ENCODE measurements around the gene C1orf174.

Gene C1orf174

DNA sequence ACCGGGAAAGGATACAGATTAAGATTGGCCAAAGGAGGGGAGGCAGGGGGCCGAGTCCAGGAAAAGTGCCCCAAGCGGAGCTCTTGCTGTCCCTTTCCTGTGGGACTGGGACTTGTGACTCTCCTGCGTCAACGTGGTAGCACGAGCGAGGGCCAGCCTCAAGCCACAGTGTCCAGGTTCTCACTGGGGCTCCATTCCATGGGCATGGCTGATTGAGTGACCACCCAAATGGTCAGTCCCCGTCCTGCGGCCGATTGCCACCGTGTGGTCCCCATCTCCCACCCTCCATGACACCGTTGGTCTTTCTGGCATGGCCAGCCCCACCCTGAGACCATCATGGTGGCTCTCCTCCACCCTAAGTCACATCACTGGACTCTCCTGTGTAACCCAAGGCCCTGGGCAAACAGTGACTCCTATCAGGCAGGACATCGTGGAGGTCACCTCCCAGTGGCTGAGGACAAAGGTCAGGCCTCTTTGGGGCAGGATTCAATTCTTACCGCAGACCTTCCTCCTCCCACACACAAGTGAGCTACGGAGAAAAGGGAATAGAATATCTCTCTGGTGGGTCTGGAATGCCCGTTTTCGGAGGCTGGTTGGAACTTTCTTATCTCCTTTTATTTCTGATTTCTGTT, 8.9 kb upstream of the C1orf174 start:
- TF ChIP-seq, protein P1, sequence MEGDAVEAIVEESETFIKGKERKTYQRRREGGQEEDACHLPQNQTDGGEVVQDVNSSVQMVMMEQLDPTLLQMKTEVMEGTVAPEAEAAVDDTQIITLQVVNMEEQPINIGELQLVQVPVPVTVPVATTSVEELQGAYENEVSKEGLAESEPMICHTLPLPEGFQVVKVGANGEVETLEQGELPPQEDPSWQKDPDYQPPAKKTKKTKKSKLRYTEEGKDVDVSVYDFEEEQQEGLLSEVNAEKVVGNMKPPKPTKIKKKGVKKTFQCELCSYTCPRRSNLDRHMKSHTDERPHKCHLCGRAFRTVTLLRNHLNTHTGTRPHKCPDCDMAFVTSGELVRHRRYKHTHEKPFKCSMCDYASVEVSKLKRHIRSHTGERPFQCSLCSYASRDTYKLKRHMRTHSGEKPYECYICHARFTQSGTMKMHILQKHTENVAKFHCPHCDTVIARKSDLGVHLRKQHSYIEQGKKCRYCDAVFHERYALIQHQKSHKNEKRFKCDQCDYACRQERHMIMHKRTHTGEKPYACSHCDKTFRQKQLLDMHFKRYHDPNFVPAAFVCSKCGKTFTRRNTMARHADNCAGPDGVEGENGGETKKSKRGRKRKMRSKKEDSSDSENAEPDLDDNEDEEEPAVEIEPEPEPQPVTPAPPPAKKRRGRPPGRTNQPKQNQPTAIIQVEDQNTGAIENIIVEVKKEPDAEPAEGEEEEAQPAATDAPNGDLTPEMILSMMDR (conservative IDR thresholded peaks at IDR 0.05; ENCODE audit: low read depth, low read length): no peak
- H3K9ac ChIP-seq: no peak overlapping the region
- H4K20me1 ChIP-seq (ENCODE audit: insufficient read depth): no peaks in the 10 kb centered on the region
- no peaks in the 10 kb centered on the region for H3K4me1 ChIP-seq (ENCODE audit: low read depth, poor library complexity, severe bottlenecking)
- H3K36me3 ChIP-seq (ENCODE audit: insufficient read depth): no peaks in the 10 kb centered on the region
- H3K4me2 ChIP-seq: no peak overlapping the region
- no peaks in the 10 kb centered on the region for H3K79me2 ChIP-seq (ENCODE audit: insufficient read depth, low read depth)
- no peak overlapping the region for H3K27ac ChIP-seq
- H3K27me3 ChIP-seq (ENCODE audit: insufficient read depth, low read depth): peaks cover 2% of the 10 kb centered on the region; the same call in 1 of the 2 replicates
- H3K4me3 ChIP-seq (IDR thresholded peaks at IDR 0.05; ENCODE audit: insufficient read depth, low read depth, low read length): no peak overlapping the region
- H2AFZ ChIP-seq (ENCODE audit: low read depth): no peak overlapping the region

DNA sequence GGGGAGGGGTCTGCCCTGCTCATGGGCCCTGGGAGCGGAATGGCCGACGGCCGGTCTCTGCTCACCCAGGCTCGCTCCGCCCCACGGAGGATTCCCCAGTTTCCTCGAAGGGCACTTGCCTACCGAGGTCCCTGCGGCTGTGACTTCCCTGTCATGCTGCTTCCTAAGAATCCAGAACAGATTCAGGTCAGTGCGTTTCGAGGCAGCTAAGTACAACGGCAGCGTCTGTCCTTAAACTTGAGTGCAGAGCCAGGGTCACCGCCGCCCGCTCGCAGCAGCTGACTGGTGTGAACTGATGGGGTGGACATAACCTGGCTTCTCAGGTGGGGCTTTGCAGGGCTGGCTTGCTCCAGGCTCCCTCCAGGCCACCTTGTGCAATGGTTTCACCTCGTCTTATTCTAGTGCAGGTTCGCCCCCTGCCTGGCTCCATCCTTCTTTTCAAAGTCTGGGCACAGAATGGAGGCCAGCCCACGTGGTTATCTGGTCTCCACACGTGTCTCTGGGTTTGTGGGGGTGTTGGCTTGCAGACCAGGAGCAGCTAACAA, 7.6 kb upstream of the C1orf174 start:
- H3K4me3 ChIP-seq (IDR thresholded peaks at IDR 0.05; ENCODE audit: insufficient read depth, low read depth, low read length): no peak overlapping the region
- no peaks in the 10 kb centered on the region for H4K20me1 ChIP-seq (ENCODE audit: insufficient read depth)
- no peak overlapping the region for H2AFZ ChIP-seq (ENCODE audit: low read depth)
- no peaks in the 10 kb centered on the region for H3K36me3 ChIP-seq (ENCODE audit: insufficient read depth)
- peaks cover 2% of the 10 kb centered on the region; the same call in 1 of the 2 replicates for H3K27me3 ChIP-seq (ENCODE audit: insufficient read depth, low read depth)
- TF ChIP-seq, protein P1 (conservative IDR thresholded peaks at IDR 0.05; ENCODE audit: low read depth, low read length): no peak
- no peaks in the 10 kb centered on the region for H3K4me1 ChIP-seq (ENCODE audit: low read depth, poor library complexity, severe bottlenecking)
- no peak overlapping the region for H3K4me2 ChIP-seq
- no peaks in the 10 kb centered on the region for H3K79me2 ChIP-seq (ENCODE audit: insufficient read depth, low read depth)
- no peak overlapping the region for H3K9ac ChIP-seq
- no peak overlapping the region for H3K27ac ChIP-seq

DNA sequence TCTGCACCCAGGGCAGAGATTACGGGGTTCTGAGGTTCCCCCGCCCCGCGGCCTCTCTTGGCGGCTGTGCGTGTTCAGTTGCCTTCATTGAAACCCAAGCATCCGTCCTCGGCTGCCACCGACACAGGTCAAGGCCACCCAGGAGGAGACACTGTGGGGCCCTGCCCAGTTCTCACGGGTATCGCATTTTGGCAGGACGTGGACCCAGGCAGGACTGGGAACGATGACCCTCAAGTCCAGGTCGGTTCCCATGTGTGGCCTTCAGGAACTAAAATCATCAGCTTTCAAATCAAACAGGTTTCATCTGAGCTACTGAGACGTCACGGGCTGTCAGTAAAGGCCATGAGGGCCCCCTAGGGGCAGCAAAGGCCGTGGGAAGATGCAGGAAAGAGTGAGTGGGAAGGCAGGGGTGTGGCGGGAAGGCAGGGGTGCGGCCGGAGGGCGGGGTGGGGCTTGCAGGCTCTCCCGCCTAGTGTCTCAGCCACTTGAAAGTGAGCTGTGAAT, 7.0 kb upstream of the C1orf174 start:
- Histone ChIP-seq H4K20me1 (ENCODE audit: insufficient read depth) (no peaks in the 10 kb centered on the region), H3K4me2 (no peak overlapping the region), H3K9ac (no peak overlapping the region), H3K4me3 (IDR thresholded peaks at IDR 0.05; ENCODE audit: insufficient read depth, low read depth, low read length) (no peak overlapping the region), H3K79me2 (ENCODE audit: insufficient read depth, low read depth) (no peaks in the 10 kb centered on the region), H3K27ac (no peak overlapping the region), H3K4me1 (ENCODE audit: low read depth, poor library complexity, severe bottlenecking) (no peaks in the 10 kb centered on the region), H3K36me3 (ENCODE audit: insufficient read depth) (no peaks in the 10 kb centered on the region), H3K27me3 (ENCODE audit: insufficient read depth, low read depth) (peaks cover 2% of the 10 kb centered on the region; the same call in 1 of the 2 replicates), H2AFZ (ENCODE audit: low read depth) (no peak overlapping the region)
- TF ChIP-seq, protein P1 (conservative IDR thresholded peaks at IDR 0.05; ENCODE audit: low read depth, low read length): no peak

DNA sequence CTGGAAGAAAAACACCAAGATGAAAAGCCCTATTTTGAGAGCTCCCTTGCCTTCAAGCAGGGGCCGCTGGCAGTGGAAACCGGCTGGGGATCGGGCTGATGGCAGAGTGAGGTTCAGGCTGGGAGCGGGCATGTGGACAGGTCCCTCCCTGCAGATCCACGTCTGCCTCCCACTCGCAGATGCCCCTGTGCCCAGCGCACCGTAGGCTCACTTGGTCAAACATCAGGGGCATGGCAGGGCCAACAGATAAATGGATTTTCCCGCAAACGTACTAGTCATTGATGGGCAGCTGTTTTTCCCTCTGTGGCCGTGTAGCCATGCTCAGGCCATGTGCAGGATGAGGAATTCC, 6.6 kb upstream of the C1orf174 start:
- H2AFZ ChIP-seq (ENCODE audit: low read depth): no peak overlapping the region
- no peaks in the 10 kb centered on the region for H3K4me1 ChIP-seq (ENCODE audit: low read depth, poor library complexity, severe bottlenecking)
- no peak overlapping the region for H3K27ac ChIP-seq
- H3K79me2 ChIP-seq (ENCODE audit: insufficient read depth, low read depth): no peaks in the 10 kb centered on the region
- no peak overlapping the region for H3K4me2 ChIP-seq
- peaks cover 2% of the 10 kb centered on the region; the same call in 1 of the 2 replicates for H3K27me3 ChIP-seq (ENCODE audit: insufficient read depth, low read depth)
- H3K9ac ChIP-seq: no peak overlapping the region
- H3K36me3 ChIP-seq (ENCODE audit: insufficient read depth): no peaks in the 10 kb centered on the region
- H4K20me1 ChIP-seq (ENCODE audit: insufficient read depth): no peaks in the 10 kb centered on the region
- no peak overlapping the region for H3K4me3 ChIP-seq (IDR thresholded peaks at IDR 0.05; ENCODE audit: insufficient read depth, low read depth, low read length)
- TF ChIP-seq, protein P1 (conservative IDR thresholded peaks at IDR 0.05; ENCODE audit: low read depth, low read length): no peak

Data from KMS-11 (cell line).